Subcutaneous abdominal adipose tissue (tissue), 5 donors: Measurements from ENCODE around the gene CCDC8.

Source experiments
- H3K27ac ChIP-seq: one replicate; pipeline ENCODE4 v1.7.0; 2013; ENCODE audit warnings: low read depth, mild to moderate bottlenecking, inconsistent platforms, low read length, moderate library complexity
- H3K27me3 ChIP-seq, 5 donors: one replicate each; pipeline ENCODE4 v1.7.0; 2013; ENCODE audit warnings: low read length in 5 of 5, inconsistent platforms in 1 of 5; ENCODE audit not compliant: control insufficient read depth in 5 of 5, insufficient read depth in 4 of 5
- H3K36me3 ChIP-seq, 5 donors: one replicate each; pipeline ENCODE4 v1.7.0; 2013; ENCODE audit warnings: low read length in 5 of 5; ENCODE audit not compliant: control insufficient read depth in 5 of 5, insufficient read depth in 5 of 5
- H3K4me1 ChIP-seq, 5 donors: one replicate each; pipeline ENCODE4 v1.7.0; 2013; ENCODE audit warnings: low read length in 5 of 5, mild to moderate bottlenecking in 3 of 5, moderate library complexity in 1 of 5; ENCODE audit not compliant: control insufficient read depth in 5 of 5, insufficient read depth in 5 of 5
- H3K4me3 ChIP-seq, 5 donors: one replicate each; pipeline ENCODE4 v1.7.0; 2013; ENCODE audit warnings: low read length in 5 of 5, low read depth in 1 of 5
- H3K9ac ChIP-seq, 5 donors: one replicate each; pipeline ENCODE4 v1.7.0; 2013; ENCODE audit warnings: low read length in 5 of 5, mild to moderate bottlenecking in 4 of 5, moderate library complexity in 3 of 5
- H3K9me3 ChIP-seq, 5 donors: one replicate each; pipeline ENCODE4 v1.7.0; 2013; ENCODE audit warnings: low read length in 5 of 5; ENCODE audit not compliant: control insufficient read depth in 5 of 5
- donor health status: healthy.
- donor health status: healthy.
- donor health status: healthy.
- donor health status: healthy.
- donor health status: healthy.

CCDC8 gene

DNA sequence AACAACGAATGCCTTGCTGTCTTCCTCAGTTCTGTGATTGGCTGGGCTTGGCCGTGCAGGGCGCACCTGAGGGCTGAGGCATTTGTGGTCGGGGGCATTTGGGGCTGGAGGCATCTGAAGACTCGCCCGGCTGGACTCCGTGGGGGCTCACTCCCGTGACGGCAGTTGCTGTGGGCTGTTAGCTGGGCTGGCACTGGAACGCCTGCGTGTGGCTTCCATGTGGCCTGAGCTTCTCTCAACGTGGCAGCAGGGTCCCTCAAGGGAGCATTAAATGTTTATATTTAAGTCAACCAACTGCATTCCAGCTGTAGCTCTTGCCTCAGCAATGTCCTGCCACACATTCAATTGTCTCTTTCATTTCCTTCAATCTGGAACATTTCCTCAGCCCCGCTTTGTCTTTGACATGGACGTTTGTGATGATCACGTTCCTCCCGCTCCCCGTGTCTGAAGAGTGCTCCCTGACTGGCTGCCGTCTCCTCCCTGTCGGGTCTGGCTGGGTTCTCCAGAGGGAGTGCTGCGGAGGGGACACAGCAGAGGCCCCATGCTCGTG lies 21.0 kb downstream of the CCDC8 start:
- Histone ChIP-seq H3K27me3 (no peaks in the 10 kb centered on the region), H3K27ac (no peak overlapping the region), H3K4me1 (peaks cover 0 to 8% (median 0%) of the 10 kb centered on the region in 5 donors), H3K9ac (no peak overlapping the region), H3K9me3 (no peaks in the 10 kb centered on the region), H3K36me3 (peaks cover 0 to 44% (median 39%) of the 10 kb centered on the region in 5 donors), H3K4me3 (no peak overlapping the region)

DNA sequence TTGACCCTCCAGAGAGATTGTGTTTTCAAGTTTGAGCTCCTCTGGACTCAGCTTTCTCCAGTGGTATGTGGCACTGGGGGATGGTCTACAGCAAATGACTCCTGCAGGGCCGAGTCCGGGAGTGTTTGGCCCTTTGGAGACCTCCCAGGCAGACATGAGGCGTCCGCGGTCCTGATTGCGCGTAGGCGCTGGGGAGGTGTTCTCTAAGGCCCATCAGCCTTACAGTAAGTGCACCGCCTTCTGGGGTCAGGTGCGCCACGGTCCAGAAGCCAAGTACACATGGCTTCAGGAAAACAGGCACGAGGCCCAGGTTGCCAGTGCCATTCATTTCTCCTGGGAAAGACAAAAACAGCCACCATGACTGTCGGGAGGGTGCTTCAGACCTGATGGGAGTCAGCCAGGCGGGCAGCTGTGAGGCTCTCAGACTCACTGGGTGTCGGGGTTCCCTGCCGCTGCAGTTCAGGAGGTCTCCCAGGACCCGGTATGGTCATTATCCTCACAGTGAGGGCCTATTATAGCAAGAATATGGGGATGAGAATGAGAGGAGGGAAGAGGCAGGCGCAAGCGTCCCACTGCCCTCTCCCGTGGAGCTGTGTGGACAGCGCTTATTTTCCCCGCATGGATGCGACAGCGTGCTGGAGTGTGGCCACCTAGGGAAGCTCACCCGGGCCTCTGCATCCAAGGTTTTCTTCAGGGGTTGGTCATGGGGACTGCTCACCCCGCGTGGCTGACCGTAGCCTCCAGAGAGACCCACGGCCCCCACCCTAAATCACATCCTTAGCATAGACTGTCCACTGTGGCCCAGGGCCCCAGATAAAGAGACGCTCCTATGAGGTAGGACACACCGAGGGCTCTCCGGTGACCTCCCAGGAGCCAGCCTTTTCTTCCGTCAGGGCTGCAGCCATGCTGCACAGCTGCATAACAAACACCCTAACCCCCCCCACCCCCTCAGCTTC lies 21.8 kb downstream of the CCDC8 start:
- peaks cover 0 to 8% (median 0%) of the 10 kb centered on the region in 5 donors for H3K4me1 ChIP-seq
- H3K36me3 ChIP-seq = peaks cover 0 to 51% (median 46%) of the 10 kb centered on the region in 5 donors
- no peak overlapping the region for H3K4me3 ChIP-seq
- H3K9ac ChIP-seq = no peak overlapping the region
- no peaks in the 10 kb centered on the region for H3K9me3 ChIP-seq
- no peaks in the 10 kb centered on the region for H3K27me3 ChIP-seq
- H3K27ac ChIP-seq = no peak overlapping the region

DNA sequence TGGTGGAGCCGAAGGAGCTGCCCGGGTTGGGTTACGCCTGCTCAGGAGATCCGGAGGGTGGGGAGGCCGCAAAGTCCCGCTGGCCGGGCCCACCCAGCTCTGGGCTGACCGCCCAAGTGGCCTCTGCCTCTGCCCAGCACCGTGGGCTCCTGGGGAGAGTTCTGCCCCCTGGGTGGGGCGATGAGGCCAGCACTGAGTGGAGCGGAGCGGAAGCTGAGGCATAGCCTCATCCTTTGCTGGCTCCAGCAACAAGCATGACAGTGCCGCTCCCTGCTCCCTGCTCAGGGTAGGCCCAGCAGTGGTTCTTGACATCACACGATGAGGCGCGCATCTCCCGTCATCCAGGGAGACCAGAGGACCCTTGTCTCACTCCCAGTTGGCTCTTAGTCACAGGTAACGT lies 22.5 kb downstream of the CCDC8 start:
- H3K27ac ChIP-seq = no peak overlapping the region
- no peaks in the 10 kb centered on the region for H3K27me3 ChIP-seq
- peaks cover 0 to 8% (median 0%) of the 10 kb centered on the region in 5 donors for H3K4me1 ChIP-seq
- no peak overlapping the region for H3K9ac ChIP-seq
- H3K9me3 ChIP-seq = no peaks in the 10 kb centered on the region
- no peak overlapping the region for H3K4me3 ChIP-seq
- H3K36me3 ChIP-seq = peaks cover 0 to 58% (median 51%) of the 10 kb centered on the region in 5 donors

DNA sequence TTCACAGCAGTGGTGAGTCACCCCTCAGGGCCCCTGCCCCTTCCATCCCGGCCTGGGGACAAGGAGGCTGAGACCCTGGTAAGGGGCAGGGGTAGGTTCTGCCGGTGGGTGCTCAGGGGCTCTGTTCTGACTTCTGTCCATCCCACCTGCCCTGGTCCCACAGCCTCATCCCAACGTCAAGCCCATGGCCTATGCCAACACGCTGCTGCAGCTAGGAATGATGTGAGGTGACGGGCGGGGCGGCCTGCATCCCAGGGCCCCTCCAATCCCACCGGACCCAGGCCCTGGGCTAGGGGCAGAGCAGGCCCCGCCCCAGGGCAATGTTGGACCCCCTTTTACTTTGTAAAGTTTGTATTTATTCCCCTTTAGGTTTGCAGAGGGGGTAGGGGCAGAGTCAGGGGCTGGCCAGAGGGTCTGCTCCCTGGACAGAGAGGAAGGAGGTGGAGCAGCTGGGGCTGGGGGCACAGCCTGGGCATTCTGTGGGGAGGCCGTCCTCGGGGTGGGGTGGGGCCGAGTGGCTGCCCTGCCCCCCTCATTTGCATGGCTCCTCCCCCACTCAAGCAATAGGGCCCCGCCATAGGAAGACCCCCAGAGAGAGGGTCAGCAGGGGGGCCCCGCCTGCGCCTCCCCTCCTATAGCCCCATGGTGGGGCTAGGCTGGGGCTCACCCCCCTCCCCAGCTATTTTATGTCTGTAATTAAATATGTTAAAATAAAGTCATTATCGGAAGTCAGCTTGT lies 23.1 kb downstream of the CCDC8 start:
- Histone ChIP-seq H3K4me3 (no peak overlapping the region), H3K4me1 (peaks cover 0 to 8% (median 0%) of the 10 kb centered on the region in 5 donors), H3K9me3 (no peaks in the 10 kb centered on the region), H3K36me3 (peaks cover 0 to 59% (median 51%) of the 10 kb centered on the region in 5 donors), H3K27ac (no peak overlapping the region), H3K9ac (no peak overlapping the region), H3K27me3 (no peaks in the 10 kb centered on the region)

DNA sequence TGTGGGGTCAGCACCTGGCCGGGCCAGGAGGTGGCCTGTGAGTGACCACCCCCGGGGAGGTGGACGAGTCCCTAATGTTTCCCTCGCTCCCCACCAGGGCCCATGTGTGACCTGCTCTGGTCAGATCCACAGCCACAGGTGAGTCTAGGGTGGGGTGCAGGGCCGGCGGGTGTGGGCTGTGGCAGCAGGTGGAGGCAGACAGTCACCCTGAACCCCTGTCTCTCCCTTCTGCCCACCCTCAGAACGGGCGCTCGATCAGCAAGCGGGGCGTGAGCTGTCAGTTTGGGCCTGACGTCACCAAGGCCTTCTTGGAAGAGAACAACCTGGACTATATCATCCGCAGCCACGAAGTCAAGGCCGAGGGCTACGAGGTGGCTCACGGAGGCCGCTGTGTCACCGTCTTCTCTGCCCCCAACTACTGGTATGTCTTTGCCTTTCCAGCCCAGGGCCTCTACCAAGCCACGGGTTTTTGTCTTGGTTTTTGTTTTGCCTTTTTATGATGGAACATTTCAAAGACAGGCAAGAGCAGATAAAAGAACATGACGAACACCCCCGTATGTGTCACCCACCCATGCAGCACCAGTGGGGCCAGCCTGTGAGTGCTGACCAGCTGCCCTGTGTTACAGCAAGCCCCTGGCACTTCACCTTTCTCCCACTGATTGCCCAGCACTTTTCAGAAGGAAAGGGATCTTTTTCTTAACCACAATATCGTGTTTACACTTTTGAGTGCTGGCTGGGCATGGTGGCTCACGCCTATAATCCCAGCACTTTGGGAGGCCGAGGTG lies 24.9 kb downstream of the CCDC8 start:
- H3K27ac ChIP-seq = no peak overlapping the region
- H3K4me1 ChIP-seq = peaks cover 0 to 8% (median 0%) of the 10 kb centered on the region in 5 donors
- peaks cover 0 to 76% (median 67%) of the 10 kb centered on the region in 5 donors for H3K36me3 ChIP-seq
- no peak overlapping the region for H3K4me3 ChIP-seq
- H3K9ac ChIP-seq = no peak overlapping the region
- no peaks in the 10 kb centered on the region for H3K9me3 ChIP-seq
- no peaks in the 10 kb centered on the region for H3K27me3 ChIP-seq

DNA sequence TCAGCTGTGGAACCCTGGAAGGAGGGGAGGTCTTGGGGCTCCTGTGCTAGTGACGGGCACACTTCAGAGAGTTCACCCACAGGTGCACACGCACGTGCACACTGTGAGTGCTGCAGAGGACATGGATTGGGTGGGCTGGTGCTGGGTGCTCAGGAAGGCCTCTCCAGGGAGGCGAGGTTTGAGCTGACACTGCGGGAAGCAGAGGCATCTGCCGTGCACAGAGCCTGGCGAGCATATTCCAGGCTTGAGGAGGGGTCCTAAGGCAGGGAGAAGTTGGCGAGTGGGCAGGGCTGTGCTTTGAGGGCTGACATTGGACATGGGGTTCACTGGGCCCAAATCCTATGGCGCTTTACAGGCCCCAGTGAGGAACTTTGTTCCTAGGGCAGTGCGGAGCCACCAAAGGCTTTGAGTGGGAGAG lies 25.6 kb downstream of the CCDC8 start:
- no peaks in the 10 kb centered on the region for H3K27me3 ChIP-seq
- H3K4me3 ChIP-seq = no peak overlapping the region
- no peak overlapping the region for H3K9ac ChIP-seq
- H3K27ac ChIP-seq = no peak overlapping the region
- no peaks in the 10 kb centered on the region for H3K9me3 ChIP-seq
- H3K4me1 ChIP-seq = peaks cover 0 to 8% (median 0%) of the 10 kb centered on the region in 5 donors
- H3K36me3 ChIP-seq = peaks cover 3 to 83% (median 74%) of the 10 kb centered on the region in 5 donors

DNA sequence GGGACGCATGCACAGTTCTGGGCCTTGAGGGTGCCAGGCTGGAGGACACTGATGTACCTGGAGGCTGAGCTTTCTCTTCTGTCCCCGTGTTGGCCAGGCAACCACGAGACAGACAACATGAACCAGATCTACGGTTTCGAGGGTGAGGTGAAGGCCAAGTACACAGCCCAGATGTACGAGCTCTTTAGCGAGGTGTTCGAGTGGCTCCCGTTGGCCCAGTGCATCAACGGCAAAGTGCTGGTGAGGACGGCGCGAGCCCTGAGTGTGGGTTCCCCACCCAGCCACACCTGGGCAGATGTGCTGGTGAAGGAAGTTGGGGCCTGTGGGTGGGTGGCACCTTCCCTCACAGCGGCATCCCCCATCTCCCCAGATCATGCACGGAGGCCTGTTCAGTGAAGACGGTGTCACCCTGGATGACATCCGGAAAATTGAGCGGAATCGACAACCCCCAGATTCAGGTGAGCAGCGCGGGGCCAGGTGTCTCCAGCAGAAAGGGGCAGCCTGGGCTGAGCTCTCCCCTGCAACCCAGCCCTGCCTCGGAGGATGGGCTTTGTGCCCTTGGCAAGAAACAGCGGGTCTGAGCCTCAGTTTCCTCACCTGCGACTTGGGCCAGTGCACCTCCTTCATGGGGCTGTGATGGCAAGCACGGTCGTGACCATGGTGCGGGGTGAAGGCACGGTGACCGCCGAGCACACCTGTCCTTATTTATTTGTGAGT lies 26.2 kb downstream of the CCDC8 start:
- Histone ChIP-seq H3K4me1 (peaks cover 0 to 7% (median 0%) of the 10 kb centered on the region in 5 donors), H3K4me3 (no peak overlapping the region), H3K9me3 (no peaks in the 10 kb centered on the region), H3K36me3 (peaks cover 8 to 89% (median 79%) of the 10 kb centered on the region in 5 donors), H3K27me3 (no peaks in the 10 kb centered on the region), H3K27ac (no peak overlapping the region), H3K9ac (no peak overlapping the region)

DNA sequence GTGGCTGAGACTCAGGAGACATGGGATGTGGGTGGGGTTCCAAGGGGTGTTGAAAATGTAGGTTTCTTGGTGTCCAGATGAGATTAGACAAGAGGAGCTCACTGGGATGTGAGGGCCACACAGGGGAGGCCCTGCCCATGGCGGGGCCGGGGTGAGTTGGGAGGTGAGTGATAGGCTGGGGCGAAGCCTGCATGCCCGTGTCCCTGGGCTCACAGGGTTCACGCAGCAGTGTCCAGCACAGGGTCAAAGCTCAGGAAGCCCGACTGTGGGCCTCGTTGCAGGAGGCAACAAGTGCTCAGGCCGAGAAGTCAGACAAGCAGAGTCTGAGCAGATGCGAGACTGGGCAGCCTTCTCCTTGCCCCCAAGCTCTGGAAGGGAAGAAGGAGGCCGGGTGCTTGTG lies 27.2 kb downstream of the CCDC8 start:
- Histone ChIP-seq H3K27me3 (no peaks in the 10 kb centered on the region), H3K36me3 (peaks cover 8 to 92% (median 78%) of the 10 kb centered on the region in 5 donors), H3K9ac (no peak overlapping the region), H3K27ac (no peak overlapping the region), H3K4me3 (no peak overlapping the region), H3K4me1 (peaks cover 0 to 5% (median 0%) of the 10 kb centered on the region in 5 donors), H3K9me3 (no peaks in the 10 kb centered on the region)

DNA sequence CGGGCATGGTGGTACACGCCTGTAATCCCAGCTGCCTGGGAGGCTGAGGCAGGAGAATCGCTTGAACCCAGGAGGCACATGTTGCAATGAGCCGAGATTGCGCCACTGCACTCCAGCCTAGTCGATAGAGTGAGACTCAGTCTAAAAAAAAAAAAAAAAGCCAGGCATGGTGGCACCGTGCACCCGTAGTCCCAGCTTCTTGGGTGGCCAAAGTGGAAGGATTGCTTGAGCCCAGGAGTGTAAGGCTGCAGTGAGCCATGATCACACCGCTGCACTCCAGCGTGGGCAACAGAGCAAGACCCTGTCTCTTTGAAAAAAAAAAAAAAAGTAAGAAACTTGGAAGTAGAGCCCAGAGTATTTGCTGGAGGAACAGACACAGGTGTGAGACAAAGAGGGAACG lies 27.7 kb downstream of the CCDC8 start:
- Histone ChIP-seq H3K27me3 (no peaks in the 10 kb centered on the region), H3K4me1 (peaks cover 0 to 5% (median 0%) of the 10 kb centered on the region in 5 donors), H3K9ac (no peak overlapping the region), H3K27ac (no peak overlapping the region), H3K9me3 (no peaks in the 10 kb centered on the region), H3K4me3 (no peak overlapping the region), H3K36me3 (peaks cover 8 to 91% (median 74%) of the 10 kb centered on the region in 5 donors)
